GM12865 (cell line): ENCODE results near the gene MAP2K5.

Experiments used
- DNase-seq: peaks from one replicate; pipeline ENCODE4 v3.0.0; 2010; ENCODE audit warnings: low read depth
- H3K4me3 ChIP-seq: 2 replicates; pipeline ENCODE4 v1.5.1; 2011; ENCODE audit warnings: mild to moderate bottlenecking, low read depth, low read length, control low read depth
- CTCF ChIP-seq: IDR thresholded peaks from 2 replicates; pipeline ENCODE4 v1.5.1; 2011; ENCODE audit warnings: low read length, control low read depth, low read depth, inconsistent platforms; ENCODE audit not compliant: insufficient read depth; ENCODE audit errors: missing control alignments

Gene MAP2K5

GRCh38 chr15:67832897-67833709 lies 290.6 kb downstream of the MAP2K5 start:
- TF ChIP-seq CTCF: no peak
- DNase-seq: no peak
- H3K4me3 ChIP-seq: no peak overlapping the region

DNA sequence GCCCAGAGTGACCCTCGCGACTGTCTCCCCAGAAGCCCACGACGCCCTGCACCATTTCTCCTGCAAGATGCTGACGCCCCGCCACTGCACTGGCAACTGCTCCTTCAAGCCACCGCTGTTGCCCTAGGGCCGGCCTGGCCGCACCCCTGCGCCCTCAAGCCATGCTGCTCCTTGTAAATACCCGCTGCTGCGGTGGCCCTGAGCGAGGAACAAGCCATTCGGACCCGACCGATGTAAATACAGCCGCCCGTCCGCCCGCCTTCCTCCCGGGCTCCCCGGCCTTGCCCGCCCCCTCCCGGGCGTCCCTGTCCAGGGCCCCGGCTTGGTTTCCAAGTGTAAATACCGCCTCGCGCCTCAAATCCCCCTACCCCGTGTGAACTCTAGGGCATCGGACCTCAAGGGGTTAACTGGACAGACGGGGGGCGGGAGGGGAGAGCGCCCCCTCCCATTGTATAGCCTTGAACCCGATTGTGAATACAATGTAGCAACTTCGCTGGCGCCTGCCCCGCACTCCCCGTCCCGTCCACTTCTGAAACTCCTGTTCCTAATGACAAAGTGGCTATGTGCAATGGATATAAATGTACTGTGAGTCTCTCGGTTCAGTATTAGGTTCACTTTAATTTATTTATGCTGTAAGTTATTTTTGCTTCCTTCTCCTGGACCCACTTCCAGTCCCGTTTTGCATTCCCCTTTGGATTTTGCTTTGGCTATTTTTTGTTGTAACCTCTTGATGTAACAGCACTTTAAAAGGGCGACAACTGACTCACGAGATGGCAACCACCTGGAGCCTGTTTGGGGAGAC lies 291.4 kb downstream of the MAP2K5 start:
- DNase-seq: peak; percentile 69
- peak overlapping the region; percentile 29 for H3K4me3 ChIP-seq

GRCh38 chr15:67834581-67835296 lies 292.2 kb downstream of the MAP2K5 start:
- DNase-seq: no peak
- no peak for TF ChIP-seq CTCF
- H3K4me3 ChIP-seq: peak overlapping the region; percentile 29

More for the DNA sequence above, 291.4 kb downstream of the MAP2K5 start:
- peak; percentile 63 for TF ChIP-seq CTCF

GRCh38 chr15:67835297-67836133 lies 293.0 kb downstream of the MAP2K5 start:
- no peak for DNase-seq
- H3K4me3 ChIP-seq: peak overlapping the region; percentile 29
- no peak for TF ChIP-seq CTCF

DNA sequence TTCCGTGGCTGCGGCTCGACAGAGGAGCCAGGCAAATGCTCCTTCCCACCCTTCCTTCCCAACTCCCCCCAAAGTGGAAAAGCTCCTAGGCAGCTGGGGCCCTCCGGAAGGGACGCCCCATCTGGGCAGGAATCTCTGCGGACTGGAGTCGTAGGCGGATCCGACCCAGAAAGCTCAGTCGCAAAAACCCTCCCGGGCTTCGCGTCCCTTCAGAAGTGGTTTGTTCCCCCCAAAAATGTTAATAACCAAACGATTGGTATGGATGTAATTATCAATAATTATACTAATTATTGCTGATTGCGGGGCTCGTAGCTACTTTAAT lies 293.6 kb downstream of the MAP2K5 start:
- H3K4me3 ChIP-seq: peak overlapping the region; percentile 29
- TF ChIP-seq CTCF: no peak
- no peak for DNase-seq

GRCh38 chr15:67836477-67836876 lies 294.0 kb downstream of the MAP2K5 start:
- DNase-seq: peak; percentile 62
- peak; percentile 67 for TF ChIP-seq CTCF
- peak overlapping the region; percentile 29 for H3K4me3 ChIP-seq
